Smooth muscle cell (in vitro differentiated cells): ENCODE measurements around the gene CLIP3. TPM values are rescaled to one million over a fixed set of nuclear protein-coding genes. Genes with fewer than 3 reads are reported as not detected.

ENCODE experiments used
- DNase-seq: peaks from one replicate; lab custom pipeline; 2025; ENCODE audit not compliant: unreplicated experiment; lab: John Stamatoyannopoulos, UW
- H2AFZ ChIP-seq: fragments of 200-600 bp; sonication (generic); 2 replicates; pipeline ENCODE4 v1.6.0; 2016; ENCODE audit warnings: antibody characterized with exemption, low read depth, mild to moderate bottlenecking
- H3F3A ChIP-seq: fragments of 200-600 bp; sonication (generic); 2 replicates; pipeline ENCODE4 v1.6.0; 2017; ENCODE audit warnings: antibody characterized with exemption, low read depth
- H3K27ac ChIP-seq: fragments of 200-600 bp; sonication (generic); 2 replicates; pipeline ENCODE4 v1.5.1; 2016; ENCODE audit warnings: low read depth, mild to moderate bottlenecking
- H3K27me3 ChIP-seq: fragments of 200-600 bp; sonication (generic); 2 replicates; pipeline ENCODE4 v1.6.1; 2016; ENCODE audit warnings: low read depth, mild to moderate bottlenecking
- H3K36me3 ChIP-seq: fragments of 200-600 bp; sonication (generic); 2 replicates; pipeline ENCODE4 v1.5.1; 2016; ENCODE audit warnings: low read depth
- H3K4me1 ChIP-seq: fragments of 200-600 bp; sonication (generic); 2 replicates; pipeline ENCODE4 v1.5.1; 2016; ENCODE audit warnings: low read depth
- H3K4me2 ChIP-seq: fragments of 200-600 bp; sonication (generic); 2 replicates; pipeline ENCODE4 v1.6.0; 2016; ENCODE audit warnings: mild to moderate bottlenecking
- H3K4me3 ChIP-seq: fragments of 200-600 bp; sonication (generic); 2 replicates; pipeline ENCODE4 v1.5.1; 2016; ENCODE audit warnings: mild to moderate bottlenecking
- H3K79me2 ChIP-seq: fragments of 200-600 bp; sonication (generic); 2 replicates; pipeline ENCODE4 v1.6.0; 2016; ENCODE audit warnings: low read depth, mild to moderate bottlenecking
- H3K9ac ChIP-seq: fragments of 200-600 bp; sonication (generic); 2 replicates; pipeline ENCODE4 v1.6.0; 2016; ENCODE audit warnings: low read depth
- H3K9me3 ChIP-seq: fragments of 200-600 bp; sonication (generic); replicated peaks from 2 replicates; pipeline ENCODE4 v1.5.1; 2016; ENCODE audit warnings: low read depth
- H4K20me1 ChIP-seq: fragments of 200-600 bp; sonication (generic); 2 replicates; pipeline ENCODE4 v1.6.0; 2016; ENCODE audit warnings: low read depth
- CTCF ChIP-seq: fragments of 200-600 bp; sonication (generic); IDR thresholded peaks from 2 replicates; pipeline ENCODE4 v1.5.1; 2017; ENCODE audit warnings: borderline replicate concordance, mild to moderate bottlenecking, antibody characterized with exemption; ENCODE audit not compliant: insufficient read depth, poor library complexity, severe bottlenecking
- WGBS: methylation state at CpG from one replicate; pipeline ENCODE4 v1.1.7; 2016; ENCODE audit warnings: low lambda C conversion rate; 5-methylcytosine and 5-hydroxymethylcytosine counted together
- polyA plus RNA-seq: library from polyadenylated mRNA; unstranded; fragments of >200 nt; fragmentation: Nextera tagmentation; extraction: Ambion mirVana; gene quantifications from 2 replicates; pipeline ENCODE4 v1.2.1, GENCODE V29; 2016
- total RNA-seq: library from RNA; depleted of rRNA; stranded (reverse); fragments of >200 nt; gene quantifications from 2 replicates; pipeline ENCODE4 v1.2.3, GENCODE V29; 2014

Gene CLIP3
- total and polyA plus RNA-seq, 2 experiments from 2014 or later = 10.7 to 36.7 TPM

DNA sequence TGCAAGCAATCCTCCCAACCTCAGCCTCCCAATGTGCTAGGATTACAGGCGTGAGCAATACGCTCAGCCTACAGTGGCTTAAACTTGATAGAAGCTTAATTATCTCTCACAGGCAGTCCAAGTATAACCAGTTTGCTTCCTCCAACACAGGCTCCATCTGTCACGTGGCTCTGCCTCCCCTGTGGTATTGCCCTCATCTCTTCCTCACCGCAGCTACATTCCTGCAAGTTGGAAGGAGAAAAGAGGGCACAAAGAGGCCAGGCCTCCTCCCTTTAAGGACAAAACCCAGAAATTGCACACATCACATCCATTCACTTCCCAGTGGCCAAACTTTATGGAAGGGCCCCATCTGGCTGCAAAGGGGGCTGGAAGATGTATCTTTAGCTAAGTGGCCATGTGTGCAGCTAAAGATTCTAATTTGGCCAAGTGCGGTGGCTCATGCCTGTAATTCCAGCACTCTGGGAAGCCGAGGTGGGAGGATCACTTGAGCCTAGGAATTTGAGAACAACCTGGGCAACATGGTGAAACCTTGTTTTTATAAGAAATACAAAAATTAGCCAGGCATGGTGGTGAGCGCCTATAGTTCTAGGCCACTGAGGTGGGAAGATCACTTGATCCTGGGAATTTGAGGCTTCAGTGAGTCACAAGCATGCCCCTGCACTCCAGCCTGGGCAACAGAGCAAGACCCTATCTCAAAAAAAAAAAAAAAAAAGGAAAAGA is 40.8 kb downstream of the CLIP3 start:
- DNase-seq = no peak
- Histone ChIP-seq H3K27me3 (peaks cover 11% of the 10 kb centered on the region), H3F3A (peaks cover 4% of the 10 kb centered on the region), H3K9me3 (no peaks in the 10 kb centered on the region), H3K9ac (no peak overlapping the region), H3K4me2 (no peak overlapping the region), H3K36me3 (no peaks in the 10 kb centered on the region), H3K79me2 (peaks cover 17% of the 10 kb centered on the region), H3K4me3 (no peak overlapping the region), H3K27ac (no peak overlapping the region), H3K4me1 (peaks cover 7% of the 10 kb centered on the region), H4K20me1 (peaks cover 13% of the 10 kb centered on the region), H2AFZ (no peak overlapping the region)
- TF ChIP-seq CTCF = no peak
- WGBS = 83% methylated on average over 7 of the region's 7 CpGs

GRCh38 chr19:35990771-35991730 is 41.6 kb downstream of the CLIP3 start:
- H3K9me3 ChIP-seq = no peaks in the 10 kb centered on the region
- no peak overlapping the region for H3K27ac ChIP-seq
- H2AFZ ChIP-seq = no peak overlapping the region
- peaks cover 4% of the 10 kb centered on the region for H3F3A ChIP-seq
- no peak overlapping the region for H3K9ac ChIP-seq
- TF ChIP-seq CTCF = no peak
- peaks cover 3% of the 10 kb centered on the region for H3K4me1 ChIP-seq
- peaks cover 10% of the 10 kb centered on the region for H3K79me2 ChIP-seq
- no peak overlapping the region for H3K4me2 ChIP-seq
- no peak for DNase-seq
- peaks cover 16% of the 10 kb centered on the region for H3K27me3 ChIP-seq
- H4K20me1 ChIP-seq = peaks cover 4% of the 10 kb centered on the region
- H3K4me3 ChIP-seq = no peak overlapping the region
- no peaks in the 10 kb centered on the region for H3K36me3 ChIP-seq
- WGBS = 87% methylated on average over 10 of the region's 10 CpGs

DNA sequence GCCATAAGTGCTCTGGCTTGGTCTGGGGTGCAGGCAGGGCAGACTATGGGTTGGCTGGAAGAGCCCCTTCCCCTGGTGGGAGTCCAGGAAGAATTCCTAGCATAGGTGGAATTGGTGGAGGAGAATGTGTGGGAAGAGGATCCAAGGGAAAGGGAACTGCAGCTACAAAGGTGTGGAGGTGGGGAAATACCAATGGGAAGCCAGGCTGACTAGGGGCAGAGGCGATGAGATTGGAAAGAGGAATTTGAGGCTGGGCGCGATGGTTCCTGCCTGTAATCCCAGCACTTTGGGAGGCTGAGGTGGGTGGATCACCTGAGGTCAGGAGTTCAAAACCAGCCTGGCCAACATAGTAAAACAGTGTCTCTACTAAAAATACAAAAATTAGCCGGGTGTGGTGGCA is 42.5 kb downstream of the CLIP3 start:
- Histone ChIP-seq H3K36me3 (no peaks in the 10 kb centered on the region), H3K9ac (no peak overlapping the region), H3F3A (peaks cover 4% of the 10 kb centered on the region), H3K4me3 (no peak overlapping the region), H3K4me1 (no peaks in the 10 kb centered on the region), H3K27me3 (peaks cover 23% of the 10 kb centered on the region), H4K20me1 (no peaks in the 10 kb centered on the region), H3K9me3 (no peaks in the 10 kb centered on the region), H3K79me2 (peaks cover 2% of the 10 kb centered on the region), H2AFZ (no peak overlapping the region), H3K4me2 (no peak overlapping the region), H3K27ac (no peak overlapping the region)
- no peak for TF ChIP-seq CTCF
- DNase-seq = no peak
- 87% methylated on average over 4 of the region's 4 CpGs for WGBS
